A549 treated with ZK216348 at 1 μM for 4 hours (cell line): ENCODE results near the gene FCGBP. TPM values are rescaled to one million over a fixed set of nuclear protein-coding genes. Genes with fewer than 3 reads are reported as not detected.

Source experiments
- total RNA-seq: library from RNA; stranded (reverse); fragments of 200-300 nt; extraction: Qiagen RNA extraction; gene quantifications from 5 replicates; pipeline ENCODE4 v1.2.3, GENCODE V29; 2022; ENCODE audit warnings: low read depth

Gene FCGBP
- 0.22 to 1.3 TPM (median 0.90 TPM) in 5 replicates for total RNA-seq

DNA sequence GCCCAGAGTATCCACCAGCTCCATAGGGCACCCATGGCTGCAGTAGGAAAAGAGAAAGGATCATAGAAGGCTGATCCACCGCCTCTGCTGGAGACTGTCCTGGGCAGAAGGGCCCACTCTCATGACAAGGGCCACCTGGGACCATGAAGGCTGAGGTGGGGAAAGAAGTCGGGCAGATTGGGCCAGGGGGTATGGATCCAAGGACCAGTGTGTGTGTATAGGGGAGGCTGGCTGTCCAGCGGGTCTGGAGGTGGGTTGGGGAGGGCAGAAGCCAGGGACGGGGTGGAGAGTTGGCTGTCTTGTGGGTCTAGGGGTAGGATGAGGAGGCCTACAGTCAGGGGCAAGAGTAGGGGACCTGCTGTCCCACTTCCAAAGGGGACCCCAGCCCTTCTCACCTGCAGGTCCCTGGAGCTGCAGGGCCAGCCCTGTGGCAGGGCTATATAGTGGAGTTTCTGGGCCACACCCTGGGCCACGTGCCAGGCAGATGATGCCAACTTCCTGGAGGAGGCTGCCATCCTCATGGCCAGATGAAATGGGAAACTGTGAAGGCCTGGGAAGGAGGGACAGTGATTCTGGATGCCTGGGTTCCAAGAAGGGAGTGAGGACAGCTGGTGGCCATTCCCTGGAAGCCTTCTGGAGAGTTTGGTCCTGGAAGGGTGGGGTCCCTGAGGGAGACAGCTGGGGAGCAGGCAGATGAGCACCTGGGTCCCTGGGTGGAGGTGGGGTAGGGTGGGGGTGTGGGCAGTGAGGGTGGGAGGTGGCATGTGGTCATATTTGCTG is at the start of gene FCGBP:
FCGBP (minus strand) TSS at position 51 of the 780 bp plus-strand sequence.

GRCh38 chr19:39970675-39971379 is 36.4 kb upstream of the FCGBP start, which contains the start of gene PSMC4:
TSS of gene PSMC4 (plus strand) at chr19:39971165. CDS start at chr19:39971203, 38 bp downstream.

Other genes starting within 250 kb of the FCGBP start
- gene LGALS14, start 230.2 kb downstream of the FCGBP start, total RNA-seq: not detected in 5 replicates
- gene CLC, start 196.6 kb downstream of the FCGBP start, total RNA-seq: not detected in 5 replicates
- gene LEUTX, start 155.8 kb downstream of the FCGBP start, total RNA-seq: not detected in 5 replicates
- 15.8 to 24.4 TPM (median 22.7 TPM) in 5 replicates for gene DYRK1B, start 100.5 kb downstream of the FCGBP start, total RNA-seq
- 661 to 722 TPM (median 675 TPM) in 5 replicates for gene FBL, start 88.3 kb downstream of the FCGBP start, total RNA-seq
- gene PSMC4, start 36.5 kb upstream of the FCGBP start, total RNA-seq: 252 to 318 TPM (median 273 TPM) in 5 replicates
- 1.5 to 2.9 TPM (median 2.4 TPM) in 5 replicates for gene ZNF546, start 62.4 kb upstream of the FCGBP start, total RNA-seq
- 4.3 to 8.5 TPM (median 6.4 TPM) in 5 replicates for gene ZNF780B, start 121.6 kb upstream of the FCGBP start, total RNA-seq
- 23.6 to 31.5 TPM (median 27.6 TPM) in 5 replicates for gene ZNF780A, start 156.3 kb upstream of the FCGBP start, total RNA-seq